GM19025 (cell line): ENCODE measurements around the gene CACNA2D2.

Source experiments
- ATAC-seq: cut with Tn5 transposase; IDR thresholded peaks from one replicate; pipeline ENCODE4 v1.9.1; 2021; ENCODE audit warnings: mild to moderate bottlenecking, low read depth, moderate library complexity; ENCODE audit not compliant: unreplicated experiment

The CACNA2D2 gene

DNA sequence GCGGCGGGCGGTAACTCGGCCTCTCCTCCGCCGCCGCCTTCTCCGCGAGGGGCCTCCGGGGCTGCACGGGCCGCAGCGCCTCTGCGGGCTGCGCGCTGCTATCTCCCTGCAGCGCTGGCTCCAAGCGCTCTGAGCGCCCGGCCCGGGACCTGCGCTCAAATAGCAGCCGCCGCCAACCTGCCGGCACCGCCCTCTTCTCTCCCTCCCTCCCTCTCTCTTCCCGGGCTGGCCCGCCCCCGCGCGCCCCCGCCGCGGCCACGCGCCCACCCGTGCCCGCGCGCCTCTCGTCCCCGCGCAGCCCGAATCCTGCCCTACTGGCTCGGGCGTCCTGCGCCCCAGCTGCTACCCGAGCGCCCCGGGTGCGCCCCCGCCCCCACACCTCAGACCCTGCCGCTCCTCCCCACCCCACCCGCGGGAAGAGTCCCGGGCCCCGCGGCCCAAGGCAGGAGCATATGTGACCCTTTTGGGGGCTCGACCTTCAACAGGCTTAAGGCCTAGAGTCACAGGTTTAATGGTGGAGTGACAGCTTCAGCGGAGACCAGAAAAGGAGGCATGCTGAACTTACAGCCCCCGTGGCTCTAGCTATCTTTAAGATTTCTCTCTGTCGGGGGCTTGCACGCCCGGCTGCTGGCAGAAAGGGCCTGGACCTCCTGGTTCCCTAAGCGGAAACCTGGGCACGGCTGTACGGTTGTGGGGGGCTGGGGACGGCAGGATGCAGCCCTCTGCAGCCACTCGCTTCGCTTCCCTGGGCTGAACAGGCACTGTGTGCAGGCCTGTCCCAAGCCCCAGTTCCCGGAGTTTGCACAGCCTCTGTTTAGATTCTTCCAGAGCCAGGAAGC lies at the start of gene CACNA2D2:
TSS of gene CACNA2D2 (minus strand) at position 131 of the 839 bp plus-strand sequence. CDS start 211 bp downstream, outside the sequence.
- no peak for ATAC-seq

DNA sequence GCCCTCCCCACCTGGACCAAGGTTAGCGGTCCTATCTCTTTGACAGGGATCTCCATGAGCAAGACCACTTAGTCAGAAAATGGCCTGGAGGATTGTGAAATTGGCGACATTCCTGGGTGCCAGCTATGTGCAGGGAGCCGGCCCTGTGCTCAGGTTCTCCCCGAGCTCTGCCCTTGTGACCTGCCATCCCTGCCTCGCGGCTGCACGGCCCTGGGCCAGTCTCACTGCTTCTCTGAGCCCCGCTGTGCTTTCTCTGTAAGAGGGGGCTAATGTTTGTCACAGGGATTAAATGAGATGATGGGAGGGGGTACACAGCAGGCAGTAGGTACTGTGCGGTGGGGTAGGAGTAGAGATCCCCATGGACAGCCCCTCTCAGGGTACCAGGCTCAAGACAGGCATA lies 49.2 kb upstream of the CACNA2D2 start:
- no peak for ATAC-seq

DNA sequence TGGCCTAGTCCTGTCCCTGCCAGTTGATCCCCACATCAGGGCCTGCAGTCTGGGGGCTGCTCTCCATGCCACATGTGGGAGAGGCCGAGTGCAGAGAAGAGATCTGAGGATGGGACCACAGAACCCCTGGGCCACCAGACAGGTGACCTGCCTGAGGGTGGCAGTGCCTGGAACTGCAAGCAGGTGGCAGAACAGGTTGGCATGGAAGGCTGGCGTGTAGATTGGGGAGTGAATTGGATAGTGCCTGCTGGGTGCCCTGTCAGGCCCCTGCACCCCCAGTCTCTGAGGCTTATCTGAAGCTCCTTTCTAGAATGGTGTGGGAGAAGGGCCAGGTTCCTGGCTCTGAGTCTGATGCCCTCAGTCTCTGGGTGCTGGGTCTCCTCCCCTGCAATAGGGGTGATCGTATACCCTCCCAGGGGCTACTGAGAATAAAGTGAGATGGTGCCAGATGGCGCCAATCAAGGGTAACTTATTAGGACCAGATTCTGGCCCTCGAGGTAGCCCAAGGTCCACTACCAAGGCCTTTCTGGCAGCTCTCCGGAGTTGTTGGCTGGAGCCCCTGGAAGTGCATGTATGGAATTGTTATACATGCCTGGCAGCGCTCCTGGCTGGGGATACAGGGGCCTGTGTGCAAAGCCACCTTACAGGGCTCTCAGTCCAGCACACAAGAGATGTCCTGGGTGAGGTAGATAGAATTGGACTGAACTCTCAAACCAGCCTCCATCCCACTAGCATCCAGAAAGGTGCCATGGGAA lies 48.4 kb upstream of the CACNA2D2 start:
- ATAC-seq, result no peak

DNA sequence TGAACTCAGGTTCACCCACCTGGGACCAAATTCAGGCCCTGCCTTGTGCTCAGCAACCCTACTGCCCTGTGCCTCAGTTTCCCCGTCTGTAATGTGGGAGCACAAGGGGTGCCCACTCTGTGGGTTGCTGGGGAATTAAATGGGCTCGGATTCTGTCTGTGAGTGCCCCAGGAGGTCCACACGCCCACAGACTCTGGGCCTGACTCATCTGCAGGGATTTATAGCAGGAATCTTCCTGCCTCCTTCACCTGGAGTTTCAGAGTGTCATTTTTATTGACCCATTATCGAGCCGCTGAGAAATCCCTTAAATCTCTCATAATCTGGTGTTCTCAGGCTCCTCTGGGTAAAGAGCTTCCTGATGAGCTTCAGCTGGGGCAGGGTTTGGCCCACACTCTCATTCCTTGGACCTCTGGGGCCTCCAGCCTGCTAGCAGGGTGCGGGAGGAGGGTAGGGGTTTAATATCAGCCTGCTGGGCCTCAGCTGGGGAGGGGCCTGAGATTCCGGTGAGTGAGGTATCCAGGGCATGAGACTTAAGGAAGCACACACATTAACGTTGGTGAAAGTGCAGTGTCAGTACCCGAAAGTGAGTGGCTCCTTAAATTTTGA lies 47.7 kb upstream of the CACNA2D2 start:
- no peak for ATAC-seq

DNA sequence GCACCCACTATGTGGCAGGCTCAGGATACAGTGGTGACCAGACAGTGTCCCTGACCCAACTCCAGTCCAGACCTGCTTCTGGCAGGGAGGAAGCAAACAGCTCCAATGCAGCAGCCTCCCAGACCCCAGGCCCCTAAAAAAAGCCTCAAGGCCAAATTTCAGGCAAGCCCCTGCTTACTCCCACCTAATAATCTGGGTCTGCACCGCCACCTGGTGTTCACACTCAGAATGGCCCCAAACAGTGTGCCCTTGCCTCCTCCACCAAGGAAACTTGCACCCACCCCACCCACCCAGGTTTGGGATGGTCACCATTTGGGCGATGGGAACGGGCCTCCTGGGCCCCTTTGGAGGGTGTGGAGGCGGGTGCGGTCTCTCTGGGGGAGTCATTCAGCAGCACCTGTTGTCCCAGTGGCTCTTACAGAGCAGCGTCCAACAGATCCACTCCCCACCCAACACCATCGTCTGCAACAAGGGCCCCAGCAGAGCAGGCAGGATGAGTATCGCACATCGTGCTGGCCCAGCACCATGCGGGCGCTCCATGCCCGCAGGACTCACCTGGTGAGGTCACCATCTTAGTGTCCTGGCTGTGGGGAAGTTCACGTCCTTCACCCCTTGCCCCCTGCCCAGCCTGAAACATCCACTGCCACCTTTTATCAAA lies 46.8 kb upstream of the CACNA2D2 start:
- ATAC-seq, result no peak

DNA sequence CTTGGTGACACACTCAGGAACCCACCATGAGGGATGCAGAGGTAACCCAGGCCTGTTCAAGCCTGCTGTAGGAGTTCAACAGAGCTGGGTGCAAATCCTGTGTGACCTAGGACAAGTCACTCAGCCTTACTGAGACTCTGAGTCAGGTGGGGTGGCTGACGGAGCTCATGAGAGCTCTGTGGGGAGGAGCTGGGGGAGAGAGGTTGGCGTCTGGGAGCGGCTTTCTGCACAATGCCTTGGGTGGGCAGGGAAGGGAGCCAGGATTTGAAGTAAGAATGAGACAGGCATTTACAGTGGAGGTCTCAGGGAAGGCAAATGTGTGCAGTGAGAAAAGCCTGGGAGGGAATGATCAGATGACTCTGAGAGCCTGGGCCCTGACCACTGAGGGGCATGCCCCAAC lies 45.8 kb upstream of the CACNA2D2 start:
- ATAC-seq, result no peak

DNA sequence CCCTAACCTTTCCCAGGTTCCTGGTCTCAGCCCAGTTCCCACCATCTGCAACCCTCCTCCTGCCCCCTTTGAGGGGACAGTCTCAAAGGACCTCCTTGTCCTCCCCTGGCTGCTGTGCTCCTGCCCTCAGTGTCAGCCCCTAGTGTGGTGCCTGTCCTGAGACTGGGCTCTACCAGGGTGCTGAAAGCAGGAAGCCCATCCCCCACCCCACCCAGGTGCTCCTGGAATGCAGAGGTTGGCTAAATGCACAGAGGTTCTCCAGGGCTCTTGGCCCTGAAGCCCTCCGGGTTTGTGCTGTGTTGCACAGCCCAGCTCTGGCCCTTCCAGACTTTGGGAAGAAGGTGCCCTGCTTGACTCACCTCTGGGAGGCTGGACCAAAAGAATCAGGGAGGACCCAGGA lies 42.3 kb upstream of the CACNA2D2 start:
- ATAC-seq, result no peak

DNA sequence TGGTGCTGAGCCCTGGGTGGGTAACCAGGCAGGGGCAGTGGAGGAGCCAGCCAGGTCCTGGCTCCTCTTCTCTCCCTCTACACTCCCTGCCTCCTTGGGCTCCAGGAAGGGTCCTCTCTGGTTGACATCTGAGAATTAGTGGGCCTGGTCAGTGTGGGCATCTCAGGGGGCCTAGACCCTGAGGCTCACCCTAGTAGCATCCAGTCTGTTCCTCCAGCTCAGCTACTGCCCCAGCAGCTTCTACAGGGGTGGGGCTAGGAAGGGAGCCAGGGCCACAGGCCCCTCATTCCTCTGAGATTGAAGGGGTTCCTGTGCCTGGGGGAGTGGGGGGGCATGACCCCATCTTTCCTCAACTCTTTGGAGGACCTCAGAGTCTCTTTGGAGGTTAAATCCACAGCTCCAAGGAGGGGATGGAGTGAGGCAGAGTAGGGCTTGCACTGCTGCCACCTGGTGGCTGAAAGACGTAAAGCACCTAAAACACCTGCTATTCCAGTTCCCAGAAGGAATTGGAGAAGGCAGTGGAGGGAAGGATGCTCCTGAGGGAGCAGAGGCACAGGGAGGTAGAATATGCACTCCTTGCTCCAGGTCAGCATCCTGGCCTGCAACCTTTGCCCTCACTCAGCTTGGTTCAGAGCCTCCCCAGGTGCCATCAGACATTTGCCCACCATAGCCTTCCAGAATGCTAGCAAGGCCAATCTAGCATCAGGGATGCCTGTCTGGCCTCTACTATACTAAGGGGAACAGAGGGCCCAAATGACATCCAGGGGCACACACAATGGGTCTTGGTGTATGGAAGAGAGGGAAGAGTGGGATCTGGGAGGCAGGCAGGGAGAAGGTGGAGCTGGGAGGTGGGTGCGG lies 39.0 kb upstream of the CACNA2D2 start:
- no peak for ATAC-seq

DNA sequence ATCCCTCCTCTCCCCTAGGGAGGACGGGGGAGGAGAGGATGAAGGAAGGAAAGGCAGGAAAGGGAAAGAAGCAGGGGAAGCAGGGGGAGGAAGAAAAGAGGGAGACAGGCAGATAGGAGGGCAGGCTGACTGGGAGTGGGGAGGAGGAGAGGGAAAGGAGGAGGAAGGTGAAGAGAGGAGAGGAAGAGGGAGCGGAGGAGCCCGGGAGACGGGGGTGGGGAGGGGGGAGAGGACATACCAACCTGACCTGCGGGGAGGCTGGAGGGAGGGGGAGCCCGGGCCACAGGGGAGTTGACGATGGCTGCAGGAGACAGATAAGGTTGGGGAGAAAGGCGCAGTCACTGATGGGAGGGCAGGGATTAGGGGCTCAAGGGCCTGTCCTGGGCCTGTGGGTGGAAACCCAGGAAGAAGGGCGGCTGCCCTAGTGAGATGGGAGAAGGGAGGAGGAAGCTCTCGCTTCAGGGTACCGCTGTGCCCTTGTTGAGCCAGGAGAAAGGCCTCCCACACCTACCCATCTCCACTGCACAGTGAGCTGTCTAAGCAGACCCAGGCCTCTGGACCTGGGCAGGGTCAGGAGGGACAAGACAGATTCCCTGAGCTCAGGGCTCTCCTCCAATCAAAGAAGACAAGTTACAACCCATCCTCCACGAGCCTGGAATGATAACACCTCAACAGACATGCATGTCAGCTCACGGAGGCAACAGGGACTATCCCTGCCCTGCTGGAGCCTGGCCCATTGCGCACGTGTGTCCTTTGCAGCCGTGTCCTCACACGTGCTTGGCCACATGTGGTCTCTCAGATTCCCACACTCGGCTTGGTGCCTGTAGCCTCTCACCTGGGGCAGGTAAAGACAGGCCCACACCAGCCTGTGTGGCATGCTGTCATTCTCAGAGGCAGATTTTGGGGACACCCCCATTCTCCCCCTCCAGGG lies 36.2 kb upstream of the CACNA2D2 start:
- no peak for ATAC-seq

DNA sequence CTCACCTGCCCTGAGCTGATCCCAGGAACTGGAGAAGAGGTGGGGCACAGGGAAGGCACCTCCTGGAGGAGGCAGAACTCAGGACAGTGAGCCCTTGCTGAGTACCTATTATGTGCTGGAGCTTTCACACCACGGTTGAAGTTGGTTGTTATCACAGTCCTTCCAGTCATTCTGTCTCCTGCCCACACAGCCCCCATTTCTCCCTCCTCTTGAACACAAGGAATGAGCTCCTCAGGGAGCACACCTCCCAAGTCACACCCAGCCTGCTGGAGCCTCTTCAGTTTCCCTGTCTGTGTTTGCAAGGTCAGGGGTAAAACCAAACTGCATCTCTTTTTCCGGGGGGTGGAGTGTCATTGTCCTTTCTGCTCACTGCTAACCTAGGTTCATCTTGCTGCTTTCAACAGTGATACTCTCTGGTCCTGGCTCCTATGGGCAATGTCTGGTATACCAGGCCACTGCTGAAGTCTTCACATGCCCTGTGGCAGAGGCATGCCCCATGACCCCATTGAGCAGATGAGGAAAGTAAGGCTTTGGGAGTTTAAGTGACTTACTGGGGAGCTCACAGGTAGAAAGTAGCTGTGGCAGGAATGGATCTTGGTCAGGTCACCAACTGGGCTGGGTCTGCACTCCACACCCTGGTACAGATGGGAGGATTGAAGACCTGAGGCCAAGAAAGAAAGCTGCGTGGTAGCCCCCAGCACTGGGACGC lies 34.1 kb upstream of the CACNA2D2 start:
- ATAC-seq, result no peak

DNA sequence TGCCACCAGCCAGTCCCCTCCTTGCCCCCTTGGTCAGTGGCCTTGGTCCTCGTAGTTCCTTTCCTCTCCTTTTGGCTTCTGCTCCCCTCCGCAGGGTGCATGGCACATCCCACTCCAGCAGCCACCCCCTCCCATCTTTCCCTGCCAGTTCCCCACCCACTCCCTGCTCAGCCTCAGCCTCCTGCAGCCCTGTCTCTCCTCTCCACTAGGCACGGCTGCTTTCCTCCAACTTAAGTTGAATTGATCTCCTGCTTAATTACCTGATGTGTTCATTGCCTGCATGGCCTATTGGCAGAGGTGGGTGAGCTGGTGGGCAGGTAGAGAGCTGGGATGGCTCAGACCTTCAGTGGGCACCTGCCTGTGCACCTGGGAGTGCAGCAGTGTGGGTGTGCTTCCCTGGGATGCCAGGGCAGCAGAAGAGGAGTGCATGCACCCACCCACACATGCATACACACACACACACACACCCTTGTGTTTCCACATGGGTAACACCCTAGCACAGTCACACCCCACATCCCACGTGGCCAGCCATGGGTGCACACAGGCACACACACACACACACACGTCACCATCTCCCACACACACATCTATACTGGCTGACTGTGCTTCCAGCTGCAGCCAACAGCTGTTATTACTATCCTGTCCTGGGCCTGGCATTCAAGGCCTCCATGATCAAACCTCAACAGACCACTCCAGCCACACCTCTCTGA lies 33.2 kb upstream of the CACNA2D2 start:
- ATAC-seq, result no peak

DNA sequence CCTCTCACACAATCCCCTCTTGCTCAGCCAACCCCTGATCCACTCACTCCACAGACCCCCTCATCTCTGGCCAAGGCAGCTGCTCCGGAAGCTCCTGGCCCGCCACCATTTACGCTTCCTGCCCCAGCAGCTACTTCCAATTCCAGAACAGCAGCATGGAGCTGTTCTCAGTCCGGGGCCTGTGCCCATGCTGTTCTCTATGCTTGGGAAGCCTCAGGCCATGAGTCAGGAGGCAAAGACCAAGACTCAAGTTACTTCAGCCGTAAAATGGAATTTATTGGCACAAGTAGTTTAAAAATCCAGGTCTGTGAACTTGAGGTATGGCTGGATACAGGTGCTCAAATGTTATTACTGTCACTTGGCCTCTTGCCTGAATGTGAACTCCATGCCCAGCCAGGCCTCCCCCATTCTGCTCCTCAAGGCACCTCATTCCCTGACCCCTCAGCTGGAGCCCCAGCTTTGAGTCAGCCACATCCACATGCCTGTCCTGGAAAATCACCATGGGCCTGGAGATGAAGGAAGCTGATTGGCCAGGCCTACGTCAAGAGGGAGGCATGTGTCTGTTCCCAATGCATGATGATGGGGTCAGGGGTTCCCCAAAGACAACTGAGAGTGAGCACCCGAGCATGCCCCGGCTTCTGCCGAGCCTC lies 31.4 kb upstream of the CACNA2D2 start:
- ATAC-seq, result no peak

DNA sequence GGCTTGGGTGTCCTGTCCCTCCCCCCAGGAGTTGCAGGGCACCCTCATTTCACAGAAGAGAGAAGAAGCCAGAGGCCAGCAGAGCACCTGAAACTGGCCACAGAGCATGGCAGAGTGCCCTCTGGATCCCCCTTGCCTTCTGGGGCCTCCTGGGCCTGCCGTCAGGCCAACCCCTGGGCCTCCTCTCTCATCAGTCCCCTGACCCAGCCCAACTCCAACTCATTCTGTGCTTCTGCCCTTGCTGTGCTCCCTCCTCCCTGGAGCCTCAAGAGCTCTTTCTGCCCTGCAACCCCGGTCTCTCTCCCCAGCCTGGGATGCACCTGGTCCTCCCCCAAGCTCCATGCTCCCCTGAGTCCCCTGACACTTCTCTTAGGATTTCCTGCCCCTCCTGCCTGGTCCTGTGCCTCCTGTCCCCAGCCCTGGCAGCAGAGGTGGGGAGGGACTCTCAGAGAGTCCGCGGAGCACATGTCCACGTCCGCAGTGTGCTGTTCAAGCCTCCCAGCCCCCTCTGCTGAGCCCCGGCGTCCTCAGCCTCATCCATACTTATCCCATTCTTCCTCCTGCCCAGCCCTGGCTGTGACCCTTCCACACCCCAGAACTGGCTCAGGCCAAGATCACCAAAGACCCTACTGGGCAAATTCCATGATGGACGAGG lies 30.5 kb upstream of the CACNA2D2 start:
- no peak for ATAC-seq

DNA sequence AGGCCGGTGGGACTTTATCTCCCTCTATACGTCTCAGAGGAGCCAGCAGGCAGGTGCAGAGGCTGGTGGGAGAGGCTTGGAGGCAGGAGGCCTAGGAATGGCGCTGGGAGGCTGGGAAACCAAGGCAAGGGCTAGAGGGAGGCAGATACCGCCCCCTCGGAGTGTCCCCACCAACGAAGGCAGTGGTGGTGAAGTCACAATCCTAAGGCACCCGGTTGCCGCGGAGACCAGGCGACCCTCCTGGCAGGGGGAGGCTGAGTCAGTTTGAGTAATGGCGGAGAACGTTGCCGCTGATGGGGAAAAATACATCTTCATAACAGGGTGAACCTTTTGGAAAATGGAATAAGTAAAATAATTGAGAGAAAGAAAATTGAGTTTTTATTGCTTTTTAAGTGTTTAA lies 29.9 kb upstream of the CACNA2D2 start:
- ATAC-seq, result no peak

DNA sequence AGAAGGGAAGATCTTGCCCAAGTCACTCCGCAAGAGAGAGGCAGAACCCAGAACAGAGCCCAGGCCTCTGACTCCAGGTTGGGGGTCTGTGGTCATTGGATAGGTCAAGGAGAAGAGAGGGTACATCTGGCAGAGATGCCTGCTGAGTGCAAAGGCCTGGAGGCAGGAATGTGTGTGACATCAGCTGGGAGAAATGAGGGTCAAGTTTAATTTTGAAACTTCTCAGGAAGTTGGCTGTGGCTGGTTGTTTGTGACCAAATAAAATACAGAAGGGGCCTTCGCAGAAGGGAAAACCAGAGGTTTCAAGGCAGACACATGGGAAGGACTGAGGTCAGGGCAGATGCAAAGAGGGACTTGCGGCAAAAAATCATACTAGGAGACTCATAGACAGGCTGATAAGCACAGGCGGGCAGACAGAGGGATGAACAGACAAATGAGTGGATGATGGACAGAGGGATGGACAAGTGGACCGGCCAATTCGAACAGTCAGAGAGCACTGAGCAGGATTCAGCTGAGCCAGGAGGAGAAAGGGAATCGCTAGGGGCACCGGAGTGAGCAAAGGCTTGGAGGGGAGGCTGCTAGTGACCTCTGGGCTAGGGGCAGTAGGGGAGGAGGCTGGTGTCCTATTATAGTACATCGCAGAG lies 28.8 kb upstream of the CACNA2D2 start:
- ATAC-seq, result no peak

DNA sequence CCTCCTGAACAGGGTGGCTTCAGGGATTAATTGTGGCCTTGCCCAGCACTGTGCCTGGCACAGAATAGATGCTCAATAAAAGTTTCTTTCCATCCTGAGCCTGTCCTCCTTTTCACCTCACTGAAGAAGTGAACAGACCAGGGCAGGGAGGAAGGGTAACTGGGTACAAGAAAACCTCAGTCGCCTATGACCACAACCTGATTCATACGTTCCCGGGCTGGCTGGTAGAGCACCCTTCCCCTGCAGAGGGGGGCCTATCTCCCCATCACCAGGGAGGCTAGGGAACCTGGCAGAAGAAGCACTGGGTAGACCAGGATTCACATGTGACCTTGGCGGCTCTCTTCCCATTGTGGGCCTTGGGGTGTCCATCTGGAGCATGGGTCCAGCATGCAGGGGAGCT lies 27.8 kb upstream of the CACNA2D2 start:
- no peak for ATAC-seq
